ENCODE measurements around the gene PHF21B. TPM values are rescaled to one million over a fixed set of nuclear protein-coding genes. Genes with fewer than 3 reads are reported as not detected.
"Not testable (repeated sequence)": the region's sequence is repeated elsewhere in the genome, so short reads cannot be mapped to it uniquely, and the experiment has no call there.

Gene PHF21B
- total and polyA plus RNA-seq, 2 experiments from 2014 or later: 20.6 to 149 TPM

DNA sequence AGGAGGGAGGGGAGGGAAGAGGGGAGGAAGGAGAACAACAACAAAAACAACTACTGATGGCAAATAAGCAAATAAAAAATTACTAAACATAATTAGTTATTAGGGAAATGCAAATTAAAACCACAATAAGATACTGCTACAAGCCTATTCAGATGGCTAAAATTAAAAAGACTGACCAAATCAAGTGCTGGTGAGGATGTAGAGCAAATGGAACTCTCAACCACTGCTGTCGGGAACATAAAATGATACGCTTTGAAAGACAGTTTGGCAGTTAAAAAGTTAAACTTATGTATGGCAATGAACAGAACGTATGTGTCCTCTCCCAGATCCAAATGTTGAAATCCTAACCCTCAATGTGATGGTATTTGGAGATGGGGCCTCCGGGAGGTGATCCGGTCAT lies 85.7 kb downstream of the PHF21B start (continued):
- TF ChIP-seq, protein P1, sequence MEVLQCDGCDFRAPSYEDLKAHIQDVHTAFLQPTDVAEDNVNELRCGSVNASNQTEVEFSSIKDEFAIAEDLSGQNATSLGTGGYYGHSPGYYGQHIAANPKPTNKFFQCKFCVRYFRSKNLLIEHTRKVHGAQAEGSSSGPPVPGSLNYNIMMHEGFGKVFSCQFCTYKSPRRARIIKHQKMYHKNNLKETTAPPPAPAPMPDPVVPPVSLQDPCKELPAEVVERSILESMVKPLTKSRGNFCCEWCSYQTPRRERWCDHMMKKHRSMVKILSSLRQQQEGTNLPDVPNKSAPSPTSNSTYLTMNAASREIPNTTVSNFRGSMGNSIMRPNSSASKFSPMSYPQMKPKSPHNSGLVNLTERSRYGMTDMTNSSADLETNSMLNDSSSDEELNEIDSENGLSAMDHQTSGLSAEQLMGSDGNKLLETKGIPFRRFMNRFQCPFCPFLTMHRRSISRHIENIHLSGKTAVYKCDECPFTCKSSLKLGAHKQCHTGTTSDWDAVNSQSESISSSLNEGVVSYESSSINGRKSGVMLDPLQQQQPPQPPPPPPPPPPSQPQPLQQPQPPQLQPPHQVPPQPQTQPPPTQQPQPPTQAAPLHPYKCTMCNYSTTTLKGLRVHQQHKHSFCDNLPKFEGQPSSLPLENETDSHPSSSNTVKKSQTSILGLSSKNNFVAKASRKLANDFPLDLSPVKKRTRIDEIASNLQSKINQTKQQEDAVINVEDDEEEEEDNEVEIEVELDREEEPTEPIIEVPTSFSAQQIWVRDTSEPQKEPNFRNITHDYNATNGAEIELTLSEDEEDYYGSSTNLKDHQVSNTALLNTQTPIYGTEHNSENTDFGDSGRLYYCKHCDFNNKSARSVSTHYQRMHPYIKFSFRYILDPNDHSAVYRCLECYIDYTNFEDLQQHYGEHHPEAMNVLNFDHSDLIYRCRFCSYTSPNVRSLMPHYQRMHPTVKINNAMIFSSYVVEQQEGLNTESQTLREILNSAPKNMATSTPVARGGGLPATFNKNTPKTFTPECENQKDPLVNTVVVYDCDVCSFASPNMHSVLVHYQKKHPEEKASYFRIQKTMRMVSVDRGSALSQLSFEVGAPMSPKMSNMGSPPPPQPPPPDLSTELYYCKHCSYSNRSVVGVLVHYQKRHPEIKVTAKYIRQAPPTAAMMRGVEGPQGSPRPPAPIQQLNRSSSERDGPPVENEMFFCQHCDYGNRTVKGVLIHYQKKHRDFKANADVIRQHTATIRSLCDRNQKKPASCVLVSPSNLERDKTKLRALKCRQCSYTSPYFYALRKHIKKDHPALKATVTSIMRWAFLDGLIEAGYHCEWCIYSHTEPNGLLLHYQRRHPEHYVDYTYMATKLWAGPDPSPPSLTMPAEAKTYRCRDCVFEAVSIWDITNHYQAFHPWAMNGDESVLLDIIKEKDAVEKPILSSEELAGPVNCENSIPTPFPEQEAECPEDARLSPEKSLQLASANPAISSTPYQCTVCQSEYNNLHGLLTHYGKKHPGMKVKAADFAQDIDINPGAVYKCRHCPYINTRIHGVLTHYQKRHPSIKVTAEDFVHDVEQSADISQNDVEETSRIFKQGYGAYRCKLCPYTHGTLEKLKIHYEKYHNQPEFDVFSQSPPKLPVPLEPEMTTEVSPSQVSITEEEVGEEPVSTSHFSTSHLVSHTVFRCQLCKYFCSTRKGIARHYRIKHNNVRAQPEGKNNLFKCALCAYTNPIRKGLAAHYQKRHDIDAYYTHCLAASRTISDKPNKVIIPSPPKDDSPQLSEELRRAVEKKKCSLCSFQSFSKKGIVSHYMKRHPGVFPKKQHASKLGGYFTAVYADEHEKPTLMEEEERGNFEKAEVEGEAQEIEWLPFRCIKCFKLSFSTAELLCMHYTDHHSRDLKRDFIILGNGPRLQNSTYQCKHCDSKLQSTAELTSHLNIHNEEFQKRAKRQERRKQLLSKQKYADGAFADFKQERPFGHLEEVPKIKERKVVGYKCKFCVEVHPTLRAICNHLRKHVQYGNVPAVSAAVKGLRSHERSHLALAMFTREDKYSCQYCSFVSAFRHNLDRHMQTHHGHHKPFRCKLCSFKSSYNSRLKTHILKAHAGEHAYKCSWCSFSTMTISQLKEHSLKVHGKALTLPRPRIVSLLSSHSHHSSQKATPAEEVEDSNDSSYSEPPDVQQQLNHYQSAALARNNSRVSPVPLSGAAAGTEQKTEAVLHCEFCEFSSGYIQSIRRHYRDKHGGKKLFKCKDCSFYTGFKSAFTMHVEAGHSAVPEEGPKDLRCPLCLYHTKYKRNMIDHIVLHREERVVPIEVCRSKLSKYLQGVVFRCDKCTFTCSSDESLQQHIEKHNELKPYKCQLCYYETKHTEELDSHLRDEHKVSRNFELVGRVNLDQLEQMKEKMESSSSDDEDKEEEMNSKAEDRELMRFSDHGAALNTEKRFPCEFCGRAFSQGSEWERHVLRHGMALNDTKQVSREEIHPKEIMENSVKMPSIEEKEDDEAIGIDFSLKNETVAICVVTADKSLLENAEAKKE (CRISPR knock-in tag; IDR thresholded peaks at IDR 0.05): no peak
- TF ChIP-seq CREB1 (CRISPR knock-in tag; IDR thresholded peaks at IDR 0.05; ENCODE audit: low read depth): no peak
- TF ChIP-seq, protein P2, sequence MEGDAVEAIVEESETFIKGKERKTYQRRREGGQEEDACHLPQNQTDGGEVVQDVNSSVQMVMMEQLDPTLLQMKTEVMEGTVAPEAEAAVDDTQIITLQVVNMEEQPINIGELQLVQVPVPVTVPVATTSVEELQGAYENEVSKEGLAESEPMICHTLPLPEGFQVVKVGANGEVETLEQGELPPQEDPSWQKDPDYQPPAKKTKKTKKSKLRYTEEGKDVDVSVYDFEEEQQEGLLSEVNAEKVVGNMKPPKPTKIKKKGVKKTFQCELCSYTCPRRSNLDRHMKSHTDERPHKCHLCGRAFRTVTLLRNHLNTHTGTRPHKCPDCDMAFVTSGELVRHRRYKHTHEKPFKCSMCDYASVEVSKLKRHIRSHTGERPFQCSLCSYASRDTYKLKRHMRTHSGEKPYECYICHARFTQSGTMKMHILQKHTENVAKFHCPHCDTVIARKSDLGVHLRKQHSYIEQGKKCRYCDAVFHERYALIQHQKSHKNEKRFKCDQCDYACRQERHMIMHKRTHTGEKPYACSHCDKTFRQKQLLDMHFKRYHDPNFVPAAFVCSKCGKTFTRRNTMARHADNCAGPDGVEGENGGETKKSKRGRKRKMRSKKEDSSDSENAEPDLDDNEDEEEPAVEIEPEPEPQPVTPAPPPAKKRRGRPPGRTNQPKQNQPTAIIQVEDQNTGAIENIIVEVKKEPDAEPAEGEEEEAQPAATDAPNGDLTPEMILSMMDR (conservative IDR thresholded peaks at IDR 0.05; ENCODE audit: low read depth in 2 of 2): no peak
- no peak for TF ChIP-seq JUNB (IDR thresholded peaks at IDR 0.05; ENCODE audit: unreplicated experiment)

DNA sequence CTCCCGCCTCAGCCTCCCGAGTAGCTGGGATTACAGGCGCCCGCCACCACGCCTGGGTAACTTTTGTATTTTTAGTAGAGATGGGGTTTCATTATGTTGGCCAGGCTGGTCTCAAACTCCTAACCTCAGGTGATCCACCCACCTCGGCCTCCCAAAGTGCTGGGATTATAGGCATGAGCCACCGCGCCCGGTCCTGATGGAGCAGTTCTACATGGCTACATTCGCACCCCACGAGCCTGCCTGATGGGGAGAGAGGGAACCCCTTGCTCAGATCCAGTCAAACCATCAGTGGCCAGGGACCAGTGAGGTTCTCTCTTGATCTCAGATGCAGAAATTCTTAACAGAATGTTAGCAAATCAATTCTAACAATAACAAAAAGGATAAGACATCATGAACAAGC lies 88.0 kb downstream of the PHF21B start:
- DNase-seq (ENCODE audit: low spot score); H3K27ac Mint-ChIP-seq; H3K9me3 Mint-ChIP-seq; H3K79me2 ChIP-seq (replicated peaks; ENCODE audit: insufficient read depth); H3K9me2 ChIP-seq (ENCODE audit: insufficient read depth); H3K4me3 Mint-ChIP-seq; ATAC-seq; H3K27ac ChIP-seq (ENCODE audit: low read depth); H3K4me3 ChIP-seq; H3K4me1 Mint-ChIP-seq; H2AFZ ChIP-seq; H3K36me3 ChIP-seq (ENCODE audit: insufficient read depth); H3F3A ChIP-seq (replicated peaks; ENCODE audit: low read depth); H3K4me2 ChIP-seq; H3K27me3 ChIP-seq (ENCODE audit: insufficient read depth); H4K20me1 ChIP-seq (replicated peaks; ENCODE audit: insufficient read depth); H3K27me3 Mint-ChIP-seq (ENCODE audit: insufficient read depth, low read depth, poor library complexity); H3K4me1 ChIP-seq (ENCODE audit: insufficient read depth): not testable (repeated sequence)
- peaks cover 24% of the 10 kb centered on the region for H3K36me3 Mint-ChIP-seq (ENCODE audit: low read depth)
